IMR-90 (cell line): ENCODE results near the gene HOXD10.

ENCODE experiments used
- CEBPB ChIP-seq: IDR thresholded peaks from 2 replicates; pipeline ENCODE4 v1.6.1; 2012; ENCODE audit warnings: low read depth, low read length, improper control_type of control experiment
- CTCF ChIP-seq: conservative IDR thresholded peaks from 2 replicates; pipeline ENCODE4 v1.5.1; 2012; ENCODE audit warnings: mild to moderate bottlenecking, low read depth, low read length, improper control_type of control experiment
- ELK1 ChIP-seq: fragments of 150-350 bp; IDR thresholded peaks from 2 replicates; pipeline ENCODE4 v1.6.1; 2016; ENCODE audit warnings: low read depth, mild to moderate bottlenecking, low read length, moderate library complexity, borderline replicate concordance
- POLR2A ChIP-seq: IDR thresholded peaks from 2 replicates; pipeline ENCODE4 v1.6.1; 2012; ENCODE audit warnings: mild to moderate bottlenecking, low read depth, low read length
- RAD21 ChIP-seq: IDR thresholded peaks from 2 replicates; pipeline ENCODE4 v1.6.1; 2012; ENCODE audit warnings: low read length, improper control_type of control experiment
- RCOR1 ChIP-seq: IDR thresholded peaks from 2 replicates; pipeline ENCODE4 v1.6.1; 2012; ENCODE audit warnings: mild to moderate bottlenecking, low read length, improper control_type of control experiment; ENCODE audit not compliant: insufficient replicate concordance
- RFX5 ChIP-seq: IDR thresholded peaks from 2 replicates; pipeline ENCODE4 v1.8.0; 2012; ENCODE audit warnings: low read depth, mild to moderate bottlenecking, low read length, moderate library complexity
- SMC3 ChIP-seq: fragments of 150-350 bp; IDR thresholded peaks from 2 replicates; pipeline ENCODE4 v1.6.1; 2016; ENCODE audit warnings: low read depth, mild to moderate bottlenecking, antibody characterized with exemption, low read length, moderate library complexity

- TF ChIP-seq CTCF (no peak), ELK1 (no peak), RAD21 (no peak), POLR2A (no peak), RFX5 (no peak), RCOR1 (no peak), SMC3 (no peak), CEBPB (no peak)
These were observed 11.1 kb downstream of the HOXD10 start for GRCh38 chr2:176127774-176128072.
